T-helper 1 cell (primary cell): ENCODE data around the gene PPP2CA.

ENCODE experiments used
- DNase-seq, 5 donors: peaks; one replicate each; pipeline ENCODE4 v3.0.0-alpha.2; 2012 to 2020

Gene PPP2CA

GRCh38 chr5:134146651-134147518, 79.0 kb downstream of the PPP2CA start:
- no peak for DNase-seq

DNA sequence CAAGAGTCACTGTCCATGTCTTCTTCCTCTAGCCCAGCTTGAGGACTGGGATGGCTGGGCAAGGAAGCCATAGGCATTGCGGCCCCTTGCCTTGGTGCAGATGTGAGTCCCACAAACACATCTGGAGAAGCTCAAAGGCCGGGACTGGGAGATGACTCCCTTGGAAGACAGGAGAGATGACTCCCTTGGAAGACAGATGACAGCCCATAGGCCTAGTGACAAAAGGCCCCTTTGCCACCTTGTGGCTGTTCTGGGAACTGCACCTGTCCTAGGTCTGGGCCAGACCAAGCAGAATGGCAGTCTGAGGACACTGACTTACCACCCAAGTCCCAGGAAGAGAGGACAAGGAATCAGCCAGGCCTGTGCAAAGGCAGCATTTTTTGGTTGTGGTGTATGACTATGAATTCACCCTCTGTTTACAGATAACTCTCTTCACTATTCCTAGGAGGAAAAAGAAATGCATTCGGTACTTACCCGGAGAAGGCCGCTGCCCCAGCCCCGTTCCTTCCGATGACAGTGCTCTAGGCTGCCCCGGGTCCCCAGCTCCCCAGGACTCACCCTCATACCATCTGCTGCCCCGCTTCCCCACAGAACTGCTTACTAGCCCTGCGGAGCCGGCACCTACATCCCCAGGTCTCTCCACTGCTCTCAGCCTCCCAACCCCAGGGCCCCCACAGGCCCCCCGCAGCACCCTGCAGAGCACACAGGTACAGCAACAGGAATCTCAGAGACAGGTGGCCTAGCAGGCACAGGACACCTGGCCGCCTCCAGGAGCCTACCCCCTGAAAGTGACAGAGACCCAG, 79.9 kb downstream of the PPP2CA start:
- DNase-seq: peak; percentile 52 to 82 (median 69)

DNA sequence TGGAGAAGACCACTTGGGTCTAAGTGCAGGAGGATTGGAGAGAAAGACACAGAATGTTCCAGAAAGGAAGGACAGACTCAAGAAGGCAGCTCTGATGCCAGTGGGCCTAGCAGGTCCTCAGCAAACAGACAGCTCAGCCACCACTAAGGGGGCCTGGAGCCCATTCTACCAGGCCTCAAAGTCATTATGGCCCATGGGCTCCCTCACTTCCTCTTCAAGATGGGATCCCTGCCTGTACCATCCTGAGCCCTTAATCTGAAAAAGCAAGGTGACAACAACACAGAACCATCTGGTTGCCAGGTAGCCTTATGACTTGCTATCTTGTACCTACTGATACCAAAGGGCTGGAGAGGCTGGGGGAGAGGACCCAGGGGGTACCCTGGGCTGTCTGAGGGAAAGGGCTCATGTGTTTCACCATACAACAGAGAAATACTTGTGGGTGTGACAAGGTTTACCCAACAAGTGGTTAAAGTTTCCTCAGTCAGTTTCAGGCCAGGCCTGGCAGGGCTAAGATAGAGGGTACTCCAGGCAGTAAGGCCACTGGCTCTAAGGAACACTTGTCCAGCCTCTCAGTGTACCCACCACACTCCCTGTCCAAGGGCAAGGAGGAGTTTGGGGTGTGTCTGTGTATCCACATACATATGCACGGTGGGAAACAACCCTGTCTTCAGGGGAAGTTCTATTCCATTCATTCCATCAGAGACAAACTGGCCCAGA, 80.7 kb downstream of the PPP2CA start:
- peak in 1 of 5 donors; percentile 5 for DNase-seq
